ENCODE data around the gene ELMO1.

Gene ELMO1

GRCh38 chr7:37195388-37195787 is 253.3 kb downstream of the ELMO1 start:
- DNase-seq (ENCODE audit: low read depth, low spot score), result no peak

- no peak for DNase-seq (ENCODE audit: low read depth, low spot score)
Observed at GRCh38 chr7:37194943-37195342, 253.7 kb downstream of the ELMO1 start.

GRCh38 chr7:37193775-37194135 is 254.9 kb downstream of the ELMO1 start:
- no peak for DNase-seq (ENCODE audit: low read depth, low spot score)

- DNase-seq (ENCODE audit: low read depth, low spot score), result no peak
Observed at GRCh38 chr7:37193087-37193774, 255.4 kb downstream of the ELMO1 start.

- DNase-seq (ENCODE audit: low read depth, low spot score), result no peak
Observed at GRCh38 chr7:37191797-37192196, 256.9 kb downstream of the ELMO1 start.

- no peak for DNase-seq (ENCODE audit: low read depth, low spot score)
Observed at GRCh38 chr7:37187179-37187578, 261.5 kb downstream of the ELMO1 start.

- DNase-seq (ENCODE audit: low read depth, low spot score), result no peak
Observed at GRCh38 chr7:37186753-37187152, 261.9 kb downstream of the ELMO1 start.

- no peak for DNase-seq (ENCODE audit: low read depth, low spot score)
Observed at GRCh38 chr7:37181550-37181932, 267.1 kb downstream of the ELMO1 start.

GRCh38 chr7:37180828-37181549 is 267.7 kb downstream of the ELMO1 start:
- DNase-seq (ENCODE audit: low read depth, low spot score), result no peak

- no peak for DNase-seq (ENCODE audit: low read depth, low spot score)
Observed at GRCh38 chr7:37176079-37176478, 272.6 kb downstream of the ELMO1 start.

GRCh38 chr7:37174460-37174859 is 274.2 kb downstream of the ELMO1 start:
- DNase-seq (ENCODE audit: low read depth, low spot score), result no peak

- no peak for DNase-seq (ENCODE audit: low read depth, low spot score)
Observed at GRCh38 chr7:37173670-37174069, 275.0 kb downstream of the ELMO1 start.

- DNase-seq (ENCODE audit: low read depth, low spot score), result no peak
Observed at GRCh38 chr7:37162106-37162505, 286.6 kb downstream of the ELMO1 start.

GRCh38 chr7:37160656-37161055 is 288.0 kb downstream of the ELMO1 start:
- DNase-seq (ENCODE audit: low read depth, low spot score), result no peak

- peak; percentile 53 for DNase-seq (ENCODE audit: low read depth, low spot score)
Observed at GRCh38 chr7:37153376-37153775, 295.3 kb downstream of the ELMO1 start.

- DNase-seq (ENCODE audit: low read depth, low spot score), result no peak
Observed at GRCh38 chr7:37151741-37152413, 296.8 kb downstream of the ELMO1 start.

GRCh38 chr7:37150856-37151255 is 297.8 kb downstream of the ELMO1 start:
- no peak for DNase-seq (ENCODE audit: low read depth, low spot score)

- DNase-seq (ENCODE audit: low read depth, low spot score), result no peak
Observed at GRCh38 chr7:37150180-37150579, 298.5 kb downstream of the ELMO1 start.

GRCh38 chr7:37149773-37150124 is 298.9 kb downstream of the ELMO1 start:
- no peak for DNase-seq (ENCODE audit: low read depth, low spot score)

- DNase-seq (ENCODE audit: low read depth, low spot score), result no peak
Observed at GRCh38 chr7:37149051-37149772, 299.5 kb downstream of the ELMO1 start.

GRCh38 chr7:37145682-37146081 is 303.0 kb downstream of the ELMO1 start:
- DNase-seq (ENCODE audit: low read depth, low spot score), result no peak

GRCh38 chr7:37144423-37144822 is 304.2 kb downstream of the ELMO1 start:
- no peak for DNase-seq (ENCODE audit: low read depth, low spot score)

Data from ELF-1 (cell line).